Purkinje cell (primary cell): ENCODE measurements around the gene TUBB4B. TPM values are rescaled to one million over a fixed set of nuclear protein-coding genes. Genes with fewer than 3 reads are reported as not detected.

ENCODE experiments used
- polyA plus RNA-seq: library from polyadenylated mRNA; unstranded; fragments of >200 nt; fragmentation: Nextera tagmentation; gene quantifications from 2 replicates; pipeline ENCODE4 v1.2.1, GENCODE V29; 2014

The TUBB4B gene
- polyA plus RNA-seq: 94.6 and 103 TPM in 2 replicates

GRCh38 chr9:137240841-137241489 lies at the start of gene TUBB4B:
Gene TUBB4B, plus strand, starts transcription at chr9:137241287. Its CDS starts 74 bp downstream, at chr9:137241361.

GRCh38 chr9:137200311-137201204 lies 40.5 kb upstream of the TUBB4B start, which contains the start of gene TPRN:
Gene TPRN, minus strand, starts transcription at chr9:137200741. Its CDS starts 30 bp downstream, at chr9:137200711.

GRCh38 chr9:137205126-137206069 lies 35.7 kb upstream of the TUBB4B start, which contains the start of the genes NDOR1 and TMEM203:
Gene NDOR1, plus strand, starts transcription at chr9:137205700. Its CDS starts 78 bp downstream, at chr9:137205778.
Gene TMEM203, minus strand, starts transcription at chr9:137205648. Its CDS starts 234 bp downstream, at chr9:137205414.

GRCh38 chr9:137222190-137223077 lies 18.7 kb upstream of the TUBB4B start, which contains the start of gene RNF208:
Gene RNF208, minus strand, starts transcription at chr9:137222240. Its CDS starts 1,028 bp downstream, at chr9:137221212.

DNA sequence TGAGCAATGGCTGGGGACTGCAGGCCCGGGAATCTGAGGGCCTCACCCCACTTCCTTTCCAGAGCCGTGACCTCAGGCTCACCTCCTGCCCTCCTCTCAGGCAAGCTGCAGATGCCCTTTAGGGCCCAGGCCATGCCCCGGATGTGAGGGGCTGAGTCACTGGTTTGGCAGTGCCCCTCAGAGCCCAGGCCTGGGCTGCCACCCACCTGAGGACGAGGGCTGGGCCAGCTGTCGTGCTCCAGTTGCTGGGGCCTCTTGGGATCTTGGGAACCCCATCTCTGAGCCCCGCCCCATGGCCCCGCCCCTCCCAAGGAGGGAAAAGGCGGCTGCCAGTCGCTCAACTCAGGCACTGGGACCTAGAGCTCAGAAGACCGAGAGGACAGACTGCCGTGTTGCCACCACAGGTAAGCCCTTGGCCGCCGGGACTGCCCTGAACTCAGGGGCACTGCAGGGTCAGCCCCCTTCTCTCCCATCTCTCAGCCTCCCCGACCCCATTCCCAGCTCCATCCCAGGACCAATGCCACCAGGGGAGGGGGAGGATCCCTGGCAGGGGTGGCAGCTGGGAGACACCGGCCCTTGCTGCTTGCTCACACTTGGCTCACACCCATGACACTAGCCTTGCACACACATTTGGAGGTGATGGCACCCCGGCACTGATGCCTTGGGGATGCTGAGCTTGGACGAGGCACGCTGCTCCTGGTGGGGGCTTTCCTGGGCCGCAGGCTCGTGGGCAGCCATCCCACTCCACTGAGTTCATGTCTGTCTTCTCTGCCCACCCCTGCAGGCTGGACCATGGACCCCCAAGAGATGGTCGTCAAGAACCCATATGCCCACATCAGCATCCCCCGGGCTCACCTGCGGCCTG lies 16.0 kb upstream of the TUBB4B start, which contains the start of gene CYSRT1:
TSS of gene CYSRT1 (plus strand) at position 345 of the 865 bp plus-strand sequence. CDS start at position 793, 448 bp downstream.

GRCh38 chr9:137227054-137227852 lies 13.8 kb upstream of the TUBB4B start, which contains the start of gene RNF224:
Gene RNF224, plus strand, starts transcription at chr9:137227502. Its CDS starts 834 bp downstream, at chr9:137228336.

DNA sequence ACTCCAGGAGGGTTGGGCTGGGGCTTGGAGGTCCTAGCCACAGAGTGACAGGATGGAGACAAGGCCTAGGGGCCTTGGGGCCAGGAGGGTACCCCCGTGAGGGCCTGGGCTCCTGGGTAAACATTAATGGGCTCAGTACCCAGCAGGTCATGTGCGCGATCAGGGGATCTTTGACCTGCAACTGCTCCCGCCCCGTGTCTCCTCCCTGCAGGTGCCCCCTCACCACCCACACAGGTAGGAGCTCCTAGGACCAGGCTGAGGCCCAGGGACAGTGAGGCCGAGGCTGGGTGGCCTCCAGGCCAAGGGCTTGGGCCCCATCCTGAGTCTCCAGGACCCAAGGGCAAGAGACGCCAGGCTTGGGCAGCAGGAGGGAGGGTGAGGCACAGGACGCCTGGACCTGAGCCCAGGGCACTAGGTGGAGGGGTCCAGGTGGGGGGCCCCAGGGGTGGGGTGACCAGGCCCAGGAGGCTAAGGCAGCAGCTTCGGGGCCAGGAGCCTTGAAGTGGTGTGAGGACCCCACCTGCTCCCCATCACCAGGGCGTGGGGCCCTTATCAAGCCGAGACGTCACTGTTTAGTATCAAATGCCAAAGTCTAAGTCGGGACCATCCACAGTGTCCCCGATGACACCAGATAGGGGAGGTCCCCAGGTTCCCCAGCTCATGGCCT lies 10.2 kb upstream of the TUBB4B start, which contains the start of gene SLC34A3:
TSS of gene SLC34A3 (plus strand) at position 197 of the 667 bp plus-strand sequence. CDS start 802 bp downstream, outside the sequence.

GRCh38 chr9:137251194-137251461 lies 10.0 kb downstream of the TUBB4B start, which contains the start of gene STPG3:
Gene STPG3, plus strand, starts transcription at chr9:137251286. Its CDS starts 1 bp downstream, at chr9:137251287.

DNA sequence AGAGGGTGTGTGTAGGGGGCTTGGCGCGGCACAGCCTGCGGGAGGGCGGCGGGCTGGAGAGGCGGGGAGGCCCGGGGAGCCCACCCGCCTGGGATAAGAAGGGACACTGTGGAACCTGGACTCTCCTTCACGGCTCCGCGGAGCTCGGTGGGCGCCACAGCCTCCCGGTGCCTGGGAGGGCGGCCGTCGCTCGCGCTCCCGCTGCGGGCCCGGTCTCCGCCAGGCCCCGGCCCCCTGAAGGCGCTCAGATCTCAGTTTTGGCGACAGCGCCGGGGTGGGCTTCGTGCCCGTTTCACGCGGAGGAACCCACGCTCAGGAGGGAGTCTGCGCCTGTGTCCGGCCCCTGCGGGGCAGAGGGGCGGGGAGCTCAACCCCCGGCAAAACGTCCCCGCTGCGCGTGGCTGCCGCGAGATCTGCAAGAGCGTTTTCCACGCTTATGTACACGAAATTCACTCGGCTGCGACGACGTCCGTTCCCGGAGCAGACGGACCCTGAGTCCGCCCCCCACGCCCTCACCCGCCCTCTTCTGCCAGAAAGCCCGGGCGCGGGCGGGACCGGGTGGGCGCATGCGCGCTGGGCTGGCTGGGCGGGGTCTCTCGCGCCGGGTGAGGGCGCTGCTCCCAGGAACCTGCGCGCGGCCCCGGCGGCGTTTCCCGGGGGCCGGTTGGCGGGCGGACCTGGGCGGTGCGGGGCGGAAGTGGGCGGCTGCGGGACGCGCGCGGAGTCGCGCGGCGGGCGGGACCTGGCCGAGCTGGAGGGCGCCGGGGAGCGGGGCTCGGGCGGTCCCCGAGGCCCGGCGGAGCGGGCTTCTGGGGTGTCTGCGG lies 13.7 kb downstream of the TUBB4B start, which contains the start of gene NELFB:
TSS of gene NELFB (plus strand) at position 704 of the 824 bp plus-strand sequence.

GRCh38 chr9:137277329-137278041 lies 36.4 kb downstream of the TUBB4B start, which contains the start of gene TOR4A:
Gene TOR4A, plus strand, starts transcription at chr9:137277726. Its CDS starts 964 bp downstream, at chr9:137278690.

Other genes with a start within 250 kb of the TUBB4B start
- gene PAXX, start 248.9 kb upstream of the TUBB4B start, polyA plus RNA-seq: 4.7 TPM in 2 replicates
- gene CLIC3, start 244.7 kb upstream of the TUBB4B start, polyA plus RNA-seq: not detected in 2 replicates
- gene ABCA2, start 213.1 kb upstream of the TUBB4B start, polyA plus RNA-seq: 0.60 and 0.74 TPM in 2 replicates
- gene FUT7, start 209.2 kb upstream of the TUBB4B start, polyA plus RNA-seq: not detected in 2 replicates
- gene NPDC1, start 195.1 kb upstream of the TUBB4B start, polyA plus RNA-seq: 10.3 and 19.0 TPM in 2 replicates
- gene ENTPD2, start 187.2 kb upstream of the TUBB4B start, polyA plus RNA-seq: not detected in 2 replicates
- gene SAPCD2, start 170.7 kb upstream of the TUBB4B start, polyA plus RNA-seq: 0.24 TPM in 1 of 2 replicates, not detected in the other
- not detected in 2 replicates for gene UAP1L1, start 163.8 kb upstream of the TUBB4B start, polyA plus RNA-seq
- 5.7 and 15.4 TPM in 2 replicates for gene MAN1B1, start 154.3 kb upstream of the TUBB4B start, polyA plus RNA-seq
- gene DPP7, start 126.6 kb upstream of the TUBB4B start, polyA plus RNA-seq: 9.9 and 22.2 TPM in 2 replicates
- 21.4 and 26.3 TPM in 2 replicates for gene GRIN1, start 102.1 kb upstream of the TUBB4B start, polyA plus RNA-seq
- gene LRRC26, start 71.2 kb upstream of the TUBB4B start, polyA plus RNA-seq: not detected in 2 replicates
- gene TMEM210, start 69.2 kb upstream of the TUBB4B start, polyA plus RNA-seq: not detected in 2 replicates
- 0.71 TPM in 1 of 2 replicates, not detected in the other for gene ANAPC2, start 52.7 kb upstream of the TUBB4B start, polyA plus RNA-seq
- gene SSNA1, start 52.6 kb upstream of the TUBB4B start, polyA plus RNA-seq: 7.4 and 25.2 TPM in 2 replicates
- gene TPRN, start 40.5 kb upstream of the TUBB4B start, polyA plus RNA-seq: 0.44 and 0.99 TPM in 2 replicates
- 21.0 and 30.3 TPM in 2 replicates for gene TMEM203, start 35.6 kb upstream of the TUBB4B start, polyA plus RNA-seq
- 0.10 and 0.11 TPM in 2 replicates for gene NDOR1, start 35.6 kb upstream of the TUBB4B start, polyA plus RNA-seq
- 2.6 and 5.0 TPM in 2 replicates for gene RNF208, start 19.0 kb upstream of the TUBB4B start, polyA plus RNA-seq
- gene CYSRT1, start 16.1 kb upstream of the TUBB4B start, polyA plus RNA-seq: 0.26 TPM in 1 of 2 replicates, not detected in the other
- not detected in 2 replicates for gene RNF224, start 13.8 kb upstream of the TUBB4B start, polyA plus RNA-seq
- gene SLC34A3, start 10.4 kb upstream of the TUBB4B start, polyA plus RNA-seq: not detected in 2 replicates
- gene STPG3, start 10.0 kb downstream of the TUBB4B start, polyA plus RNA-seq: not detected in 2 replicates
- gene NELFB, start 14.0 kb downstream of the TUBB4B start, polyA plus RNA-seq: 0.38 and 1.0 TPM in 2 replicates
- gene TOR4A, start 36.4 kb downstream of the TUBB4B start, polyA plus RNA-seq: not detected in 2 replicates
- gene NRARP, start 61.0 kb downstream of the TUBB4B start, polyA plus RNA-seq: not detected in 2 replicates
- gene EXD3, start 181.9 kb downstream of the TUBB4B start, polyA plus RNA-seq: 1.2 TPM in 1 of 2 replicates, not detected in the other
- not detected in 2 replicates for gene NOXA1, start 182.1 kb downstream of the TUBB4B start, polyA plus RNA-seq
- not detected in 2 replicates for gene ENTPD8, start 200.1 kb downstream of the TUBB4B start, polyA plus RNA-seq
- gene NSMF, start 218.0 kb downstream of the TUBB4B start, polyA plus RNA-seq: 0.07 and 0.43 TPM in 2 replicates